Activated naive CD4-positive, alpha-beta T cell (primary cell): Measurements from ENCODE around the gene RAD51D.
A peak's percentile ranks its signal among the peaks of the same experiment; 100 is the strongest.
"Not testable (repeated sequence)": the region's sequence is repeated elsewhere in the genome, so short reads cannot be mapped to it uniquely, and the experiment has no call there.

Experiments used
- DNase-seq, 4 experiments: peaks; one replicate each; lab custom pipeline; 2025; lab: John Stamatoyannopoulos, UW

RAD51D gene

GRCh38 chr17:35090707-35091106, 29.0 kb downstream of the RAD51D start:
- not testable (repeated sequence) for DNase-seq

GRCh38 chr17:35089586-35090296, 29.9 kb downstream of the RAD51D start:
- DNase-seq: peak in 2 of 4 experiments; percentile 10 to 67

GRCh38 chr17:35088881-35089585, 30.6 kb downstream of the RAD51D start:
- DNase-seq: peak; percentile 68 to 90 (median 76)

GRCh38 chr17:35088356-35088880, 31.2 kb downstream of the RAD51D start:
- DNase-seq: peak in 1 of 4 experiments; percentile 11

GRCh38 chr17:35087731-35088355, 31.8 kb downstream of the RAD51D start:
- DNase-seq: no peak

- DNase-seq: no peak
Measured at GRCh38 chr17:35086931-35087573, 32.6 kb downstream of the RAD51D start.

- no peak for DNase-seq
Measured at GRCh38 chr17:35086164-35086563, 33.5 kb downstream of the RAD51D start.

- no peak for DNase-seq
Measured at GRCh38 chr17:35084987-35085386, 34.7 kb downstream of the RAD51D start.

- no peak for DNase-seq
Measured at GRCh38 chr17:35083071-35083470, 36.6 kb downstream of the RAD51D start.

- DNase-seq: no peak
Measured at GRCh38 chr17:35082073-35082657, 37.5 kb downstream of the RAD51D start.

GRCh38 chr17:35081638-35082037, 38.0 kb downstream of the RAD51D start:
- no peak for DNase-seq

GRCh38 chr17:35080536-35080935, 39.1 kb downstream of the RAD51D start:
- no peak for DNase-seq

GRCh38 chr17:35079547-35080423, 39.9 kb downstream of the RAD51D start:
- no peak for DNase-seq

- no peak for DNase-seq
Measured at GRCh38 chr17:35076874-35077273, 42.8 kb downstream of the RAD51D start.

- no peak for DNase-seq
Measured at GRCh38 chr17:35074711-35075707, 44.7 kb downstream of the RAD51D start.

GRCh38 chr17:35073991-35074627, 45.6 kb downstream of the RAD51D start:
- no peak for DNase-seq

- DNase-seq: no peak
Measured at GRCh38 chr17:35073183-35073790, 46.4 kb downstream of the RAD51D start.

- no peak for DNase-seq
Measured at GRCh38 chr17:35069311-35069710, 50.3 kb downstream of the RAD51D start.

- no peak for DNase-seq
Measured at GRCh38 chr17:35068249-35068648, 51.4 kb downstream of the RAD51D start.
